Activated B cell treated with CpG ODN at 0.5 μM for 24 hours (primary cell): ENCODE results near the gene ADAMTS17. TPM values are rescaled to one million over a fixed set of nuclear protein-coding genes. Genes with fewer than 3 reads are reported as not detected.
"Not testable (repeated sequence)": the region's sequence is repeated elsewhere in the genome, so short reads cannot be mapped to it uniquely, and the experiment has no call there.

Source experiments
- ATAC-seq: fragments of 200-7000 bp; cut with Tn5 transposase; one replicate; pipeline ENCODE4 v1.10.0; 2021; ENCODE audit warnings: low read depth, mild to moderate bottlenecking, moderate library complexity
- CTCF ChIA-PET: fragments of 350-600 bp; sonication (Branson Sonifier 250); formaldehyde crosslinking; loops from one replicate; lab custom pipeline; 2021; ENCODE audit warnings: antibody characterized with exemption; lab: Charles Lee
- POLR2A ChIA-PET: fragments of 350-600 bp; sonication (Branson Sonifier 250); formaldehyde crosslinking; loops from one replicate; lab custom pipeline; 2021; ENCODE audit warnings: antibody characterized with exemption; lab: Charles Lee
- DNase-seq: peaks from one replicate; pipeline ENCODE4 v3.0.0; 2022
- H3K27ac Mint-ChIP-seq: one replicate; pipeline ENCODE4 v1.8.0; 2020; ENCODE audit warnings: mixed read lengths
- H3K27me3 Mint-ChIP-seq: one replicate; pipeline ENCODE4 v1.8.0; 2021; ENCODE audit warnings: mixed read lengths
- H3K36me3 Mint-ChIP-seq: one replicate; pipeline ENCODE4 v1.8.0; 2021; ENCODE audit warnings: low read depth, mixed read lengths
- H3K4me1 Mint-ChIP-seq: one replicate; pipeline ENCODE4 v1.8.0; 2021; ENCODE audit warnings: mixed read lengths
- H3K4me3 Mint-ChIP-seq: one replicate; pipeline ENCODE4 v1.8.0; 2020; ENCODE audit warnings: mild to moderate bottlenecking, mixed read lengths
- H3K9me3 Mint-ChIP-seq: one replicate; pipeline ENCODE4 v1.8.0; 2020; ENCODE audit warnings: mixed read lengths
- CTCF ChIP-seq: fragments of 200-600 bp; IDR thresholded peaks from one replicate; pipeline ENCODE4 v1.8.0; 2022; ENCODE audit warnings: antibody characterized with exemption, mild to moderate bottlenecking
- intact Hi-C: fragments of 100-400 bp; cut with micrococcal nuclease; formaldehyde crosslinking; loops from one replicate; pipeline ENCODE4 v1.15.1; 2024
- total RNA-seq: library from RNA; stranded (reverse); gene quantifications from 2 replicates; pipeline ENCODE4 v1.2.3, GENCODE V29; 2022

ADAMTS17 gene
- total RNA-seq, 1 donor from 2014 or later = 1.6 TPM

- peak overlapping the region; percentile 61 for H3K4me3 Mint-ChIP-seq
- H3K9me3 Mint-ChIP-seq = no peaks in the 10 kb centered on the region
- intact Hi-C loops = loop anchor here (5.0 to 10.0 kb wide), 4 partner anchors 535 to 1695 kb away; partner anchors contain the start of genes ALDH1A3 and IGF1R
- DNase-seq (no peak), ATAC-seq (no peak)
- no peak overlapping the region for H3K27ac Mint-ChIP-seq
- no peak for TF ChIP-seq CTCF
- ChIA-PET CTCF (interaction anchor here (2.2 kb wide), 1 partner anchor 10 kb away, joined by 17 read pairs; no protein-coding TSS in a partner anchor), POLR2A (interaction anchor here (0.7 kb wide), 1 partner anchor 181 kb away, joined by 3 read pairs; no protein-coding TSS in a partner anchor)
- no peaks in the 10 kb centered on the region for H3K36me3 Mint-ChIP-seq
- H3K27me3 Mint-ChIP-seq = peaks cover 43% of the 10 kb centered on the region
- peaks cover 9% of the 10 kb centered on the region for H3K4me1 Mint-ChIP-seq
These were observed 1.8 kb downstream of the ADAMTS17 start for GRCh38 chr15:100339999-100340398.

- DNase-seq, H3K4me1 Mint-ChIP-seq, H3K27ac Mint-ChIP-seq, POLR2A ChIA-PET, ATAC-seq, H3K9me3 Mint-ChIP-seq, H3K36me3 Mint-ChIP-seq: not testable (repeated sequence)
- intact Hi-C loops = loop anchor here (5.0 kb wide), 1 partner anchor 1067 kb away; no protein-coding TSS in a partner anchor
- Mint-ChIP-seq H3K27me3 (peaks cover 49% of the 10 kb centered on the region), H3K4me3 (peak overlapping the region; percentile 46)
- CTCF ChIA-PET = interaction anchor here (2.2 kb wide), 1 partner anchor 10 kb away, joined by 17 read pairs; no protein-coding TSS in a partner anchor
These were observed 2.3 kb downstream of the ADAMTS17 start for GRCh38 chr15:100339451-100339850.

- Mint-ChIP-seq H3K27me3 (peaks cover 53% of the 10 kb centered on the region), H3K36me3 (no peaks in the 10 kb centered on the region), H3K4me1 (peaks cover 9% of the 10 kb centered on the region), H3K4me3 (no peak overlapping the region), H3K27ac (no peak overlapping the region), H3K9me3 (no peaks in the 10 kb centered on the region)
- ATAC-seq (no peak), DNase-seq (no peak)
- ChIA-PET POLR2A (no interaction called here), CTCF (interaction anchor here (2.2 kb wide), 1 partner anchor 11 kb away, joined by 17 read pairs; no protein-coding TSS in a partner anchor)
- intact Hi-C loops = loop anchor here (5.0 kb wide), 1 partner anchor 1067 kb away; no protein-coding TSS in a partner anchor
- TF ChIP-seq CTCF = no peak
These were observed 2.8 kb downstream of the ADAMTS17 start for GRCh38 chr15:100338971-100339444.

- H3K27me3 Mint-ChIP-seq = peaks cover 53% of the 10 kb centered on the region
- no peak overlapping the region for H3K4me3 Mint-ChIP-seq
- H3K27ac Mint-ChIP-seq = no peak overlapping the region
- no peak for TF ChIP-seq CTCF
- ChIA-PET CTCF (interaction anchor here (1.2 to 2.2 kb wide), 2 partner anchors 8 to 12 kb away, joined by 4 to 17 read pairs; no protein-coding TSS in a partner anchor), POLR2A (no interaction called here)
- H3K9me3 Mint-ChIP-seq = no peaks in the 10 kb centered on the region
- no peak for DNase-seq
- ATAC-seq = no peak
- H3K4me1 Mint-ChIP-seq = peaks cover 9% of the 10 kb centered on the region
- intact Hi-C loops = loop anchor here (5.0 kb wide), 1 partner anchor 1066 kb away; no protein-coding TSS in a partner anchor
- no peaks in the 10 kb centered on the region for H3K36me3 Mint-ChIP-seq
These were observed 3.5 kb downstream of the ADAMTS17 start for GRCh38 chr15:100338247-100338646.

- TF ChIP-seq CTCF = no peak
- ChIA-PET CTCF (interaction anchor here (1.2 kb wide), 1 partner anchor 9 kb away, joined by 4 read pairs; no protein-coding TSS in a partner anchor), POLR2A (no interaction called here)
- Mint-ChIP-seq H3K4me1 (peaks cover 9% of the 10 kb centered on the region), H3K27me3 (peaks cover 58% of the 10 kb centered on the region), H3K36me3 (no peaks in the 10 kb centered on the region), H3K27ac (no peak overlapping the region), H3K4me3 (no peak overlapping the region), H3K9me3 (no peaks in the 10 kb centered on the region)
- ATAC-seq (no peak), DNase-seq (no peak)
- intact Hi-C loops = loop anchor here (5.0 kb wide), 1 partner anchor 1065 kb away; no protein-coding TSS in a partner anchor
These were observed 4.4 kb downstream of the ADAMTS17 start for GRCh38 chr15:100337096-100338044.
